ENCODE data around the gene NCAM1.

Gene NCAM1

GRCh38 chr11:113248702-113249490 is 287.7 kb downstream of the NCAM1 start:
- TF ChIP-seq CTCF (IDR thresholded peaks at IDR 0.05) (no peak), ZFX (IDR thresholded peaks at IDR 0.05; ENCODE audit: borderline replicate concordance) (no peak)

GRCh38 chr11:113249491-113249763 is 288.2 kb downstream of the NCAM1 start:
- TF ChIP-seq ZFX (IDR thresholded peaks at IDR 0.05; ENCODE audit: borderline replicate concordance), result no peak
- no peak for TF ChIP-seq CTCF (IDR thresholded peaks at IDR 0.05)
- no peak overlapping the region for H3K27ac ChIP-seq

More at GRCh38 chr11:113248702-113249490, 287.7 kb downstream of the NCAM1 start:
- no peak overlapping the region for H3K27ac ChIP-seq

- TF ChIP-seq CTCF (IDR thresholded peaks at IDR 0.05), result no peak
- no peak for TF ChIP-seq ZFX (IDR thresholded peaks at IDR 0.05; ENCODE audit: borderline replicate concordance)
- H3K27ac ChIP-seq, result no peak overlapping the region
Observed at GRCh38 chr11:113249786-113250185, 288.6 kb downstream of the NCAM1 start.

- H3K27ac ChIP-seq, result no peak overlapping the region
- TF ChIP-seq ZFX (IDR thresholded peaks at IDR 0.05; ENCODE audit: borderline replicate concordance) (no peak), CTCF (IDR thresholded peaks at IDR 0.05) (no peak)
Observed at GRCh38 chr11:113251281-113251680, 290.1 kb downstream of the NCAM1 start.

GRCh38 chr11:113253406-113253805 is 292.2 kb downstream of the NCAM1 start:
- TF ChIP-seq ZFX (IDR thresholded peaks at IDR 0.05; ENCODE audit: borderline replicate concordance), result no peak
- no peak overlapping the region for H3K27ac ChIP-seq

- no peak overlapping the region for H3K27ac ChIP-seq
- TF ChIP-seq ZFX (IDR thresholded peaks at IDR 0.05; ENCODE audit: borderline replicate concordance), result no peak
- no peak for TF ChIP-seq CTCF (IDR thresholded peaks at IDR 0.05)
Observed at GRCh38 chr11:113255096-113255495, 293.9 kb downstream of the NCAM1 start.

GRCh38 chr11:113255741-113256140 is 294.5 kb downstream of the NCAM1 start:
- no peak overlapping the region for H3K27ac ChIP-seq
- TF ChIP-seq ZFX (IDR thresholded peaks at IDR 0.05; ENCODE audit: borderline replicate concordance) (no peak), CTCF (IDR thresholded peaks at IDR 0.05) (no peak)

Data from 22Rv1 (cell line).